ENCODE data around the gene CA11. TPM values are rescaled to one million over a fixed set of nuclear protein-coding genes. Genes with fewer than 3 reads are reported as not detected.

CA11 gene
- total RNA-seq, 4 donors from 2014 or later: 1.4 to 2.5 TPM; not detected in 2

GRCh38 chr19:48596237-48596636 lies 49.8 kb downstream of the CA11 start:
- Histone ChIP-seq H3K27me3 (no peaks in the 10 kb centered on the region), H3K4me3 (no peak overlapping the region), H3K4me1 (no peaks in the 10 kb centered on the region), H3K36me3 (no peaks in the 10 kb centered on the region), H3K9me3 (no peaks in the 10 kb centered on the region), H3K27ac (no peak overlapping the region)
- no peak for TF ChIP-seq POLR2A (IDR thresholded peaks at IDR 0.05)
- TF ChIP-seq POLR2AphosphoS5 (IDR thresholded peaks at IDR 0.05): no peak
- TF ChIP-seq EP300 (IDR thresholded peaks at IDR 0.05; ENCODE audit: low read depth): no peak
- no peak for TF ChIP-seq CTCF (IDR thresholded peaks at IDR 0.05)
- in situ Hi-C loops (cut with MboI; ENCODE audit: low pct_ligation_motif_present in 1 of 4, low pct_unique_long_range_greater_than_20kb in 1 of 4, low sequenced_read_pairs in 3 of 4) (loop anchor here in 2 of 4 donors (25.0 kb wide), 2 partner anchors 284 to 334 kb away; partner anchors contain the start of genes CARD8 (in 1 of the 2) and ZNF114 (in 1 of the 2)), intact Hi-C loops (cut with DNase I; ENCODE audit: low total_unique reads) (no loop called here)
- no peak for DNase-seq
- 72% methylated on average over 4 of the region's 4 CpGs; no CpG with 5 or more reads in 1 of the 2 donors for WGBS, 2 donors (ENCODE audit: low coverage in 1 of 2)

- in situ Hi-C loops (cut with MboI; ENCODE audit: low pct_ligation_motif_present in 1 of 4, low pct_unique_long_range_greater_than_20kb in 1 of 4, low sequenced_read_pairs in 3 of 4) (loop anchor here in 2 of 4 donors (25.0 kb wide), 2 partner anchors 284 to 334 kb away; partner anchors contain the start of genes CARD8 (in 1 of the 2) and ZNF114 (in 1 of the 2)), intact Hi-C loops (cut with DNase I; ENCODE audit: low total_unique reads) (no loop called here)
- no peak overlapping the region for H3K27ac ChIP-seq
- TF ChIP-seq POLR2A (IDR thresholded peaks at IDR 0.05) (no peak), POLR2AphosphoS5 (IDR thresholded peaks at IDR 0.05) (no peak), CTCF (IDR thresholded peaks at IDR 0.05) (no peak), EP300 (IDR thresholded peaks at IDR 0.05; ENCODE audit: low read depth) (no peak)
- no peaks in the 10 kb centered on the region for H3K36me3 ChIP-seq
- no peaks in the 10 kb centered on the region for H3K9me3 ChIP-seq
- H3K4me3 ChIP-seq: no peak overlapping the region
- DNase-seq: no peak
- H3K27me3 ChIP-seq: no peaks in the 10 kb centered on the region
- no peaks in the 10 kb centered on the region for H3K4me1 ChIP-seq
- WGBS, 2 donors (ENCODE audit: low coverage in 1 of 2): 84% methylated on average over 6 of the region's 6 CpGs; no CpG with 5 or more reads in 1 of the 2 donors
Observed at GRCh38 chr19:48595833-48596232, 50.2 kb downstream of the CA11 start.

- Histone ChIP-seq H3K36me3 (no peaks in the 10 kb centered on the region), H3K4me3 (no peak overlapping the region), H3K27me3 (no peaks in the 10 kb centered on the region), H3K4me1 (no peaks in the 10 kb centered on the region), H3K9me3 (no peaks in the 10 kb centered on the region), H3K27ac (no peak overlapping the region)
- TF ChIP-seq EP300 (IDR thresholded peaks at IDR 0.05; ENCODE audit: low read depth): no peak
- no peak for TF ChIP-seq POLR2AphosphoS5 (IDR thresholded peaks at IDR 0.05)
- TF ChIP-seq POLR2A (IDR thresholded peaks at IDR 0.05): no peak
- no peak for TF ChIP-seq CTCF (IDR thresholded peaks at IDR 0.05)
- in situ Hi-C loops (cut with MboI; ENCODE audit: low pct_ligation_motif_present in 1 of 4, low pct_unique_long_range_greater_than_20kb in 1 of 4, low sequenced_read_pairs in 3 of 4) (loop anchor here in 2 of 4 donors (25.0 kb wide), 2 partner anchors 283 to 333 kb away; partner anchors contain the start of genes CARD8 (in 1 of the 2) and ZNF114 (in 1 of the 2)), intact Hi-C loops (cut with DNase I; ENCODE audit: low total_unique reads) (no loop called here)
- DNase-seq: no peak
- 93 to 100% methylated on average over 3 to 9 of the region's 9 CpGs for WGBS, 2 donors (ENCODE audit: low coverage in 1 of 2)
Observed at GRCh38 chr19:48595171-48595570, 50.8 kb downstream of the CA11 start.

GRCh38 chr19:48591021-48591420 lies 55.0 kb downstream of the CA11 start:
- 80% methylated on average over 3 to 5 of the region's 5 CpGs for WGBS, 2 donors (ENCODE audit: low coverage in 1 of 2)
- no peaks in the 10 kb centered on the region for H3K36me3 ChIP-seq
- DNase-seq: no peak
- peaks cover 0 to 11% (median 5%) of the 10 kb centered on the region in 4 donors for H3K4me1 ChIP-seq
- no peak overlapping the region for H3K4me3 ChIP-seq
- no peaks in the 10 kb centered on the region for H3K27me3 ChIP-seq
- no peak overlapping the region for H3K27ac ChIP-seq
- in situ Hi-C loops (cut with MboI; ENCODE audit: low pct_ligation_motif_present in 1 of 4, low pct_unique_long_range_greater_than_20kb in 1 of 4, low sequenced_read_pairs in 3 of 4) (loop anchor here in 2 of 4 donors (25.0 kb wide), 2 partner anchors 279 to 329 kb away; partner anchors contain the start of genes CARD8 (in 1 of the 2) and ZNF114 (in 1 of the 2)), intact Hi-C loops (cut with DNase I; ENCODE audit: low total_unique reads) (no loop called here)
- no peaks in the 10 kb centered on the region for H3K9me3 ChIP-seq
- TF ChIP-seq EP300 (IDR thresholded peaks at IDR 0.05; ENCODE audit: low read depth) (no peak), POLR2A (IDR thresholded peaks at IDR 0.05) (no peak), POLR2AphosphoS5 (IDR thresholded peaks at IDR 0.05) (no peak), CTCF (IDR thresholded peaks at IDR 0.05) (no peak)

Data from transverse colon (tissue), 4 donors.